ENCODE data around the gene EMD.

DNA sequence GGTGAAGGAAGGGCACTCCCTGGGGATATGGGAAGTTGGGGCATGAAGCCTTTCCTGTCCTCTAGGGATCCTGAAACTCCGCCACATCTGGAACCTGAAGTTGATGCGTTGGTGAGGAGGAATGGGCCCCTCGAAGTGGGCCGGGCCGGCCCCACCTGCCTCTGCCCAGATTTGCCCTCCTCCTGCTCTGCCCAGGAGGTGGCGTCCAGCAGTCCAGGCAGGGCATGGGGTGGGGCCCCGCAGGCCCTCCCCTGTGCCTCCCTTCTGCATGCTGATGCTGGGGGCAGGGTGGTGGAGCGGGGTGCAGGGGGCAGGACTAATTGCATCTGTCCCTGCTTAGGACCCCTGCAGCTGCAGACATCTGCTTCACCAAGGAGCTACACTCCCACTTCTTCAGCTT lies 34.0 kb downstream of the EMD start:
- no peak for TF ChIP-seq EZH2 (optimal IDR thresholded peaks at IDR 0.05; ENCODE audit: low read depth, low read length)
- TF ChIP-seq, protein P1, sequence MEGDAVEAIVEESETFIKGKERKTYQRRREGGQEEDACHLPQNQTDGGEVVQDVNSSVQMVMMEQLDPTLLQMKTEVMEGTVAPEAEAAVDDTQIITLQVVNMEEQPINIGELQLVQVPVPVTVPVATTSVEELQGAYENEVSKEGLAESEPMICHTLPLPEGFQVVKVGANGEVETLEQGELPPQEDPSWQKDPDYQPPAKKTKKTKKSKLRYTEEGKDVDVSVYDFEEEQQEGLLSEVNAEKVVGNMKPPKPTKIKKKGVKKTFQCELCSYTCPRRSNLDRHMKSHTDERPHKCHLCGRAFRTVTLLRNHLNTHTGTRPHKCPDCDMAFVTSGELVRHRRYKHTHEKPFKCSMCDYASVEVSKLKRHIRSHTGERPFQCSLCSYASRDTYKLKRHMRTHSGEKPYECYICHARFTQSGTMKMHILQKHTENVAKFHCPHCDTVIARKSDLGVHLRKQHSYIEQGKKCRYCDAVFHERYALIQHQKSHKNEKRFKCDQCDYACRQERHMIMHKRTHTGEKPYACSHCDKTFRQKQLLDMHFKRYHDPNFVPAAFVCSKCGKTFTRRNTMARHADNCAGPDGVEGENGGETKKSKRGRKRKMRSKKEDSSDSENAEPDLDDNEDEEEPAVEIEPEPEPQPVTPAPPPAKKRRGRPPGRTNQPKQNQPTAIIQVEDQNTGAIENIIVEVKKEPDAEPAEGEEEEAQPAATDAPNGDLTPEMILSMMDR (IDR thresholded peaks at IDR 0.05; ENCODE audit: low read length): no peak

Measured in MM.1S (cell line).